Central memory CD8-positive, alpha-beta T cell (primary cell): ENCODE data around the gene PAFAH2.
"Not testable (repeated sequence)": the region's sequence is repeated elsewhere in the genome, so short reads cannot be mapped to it uniquely, and the experiment has no call there.

Experiments used
- ATAC-seq: fragments of 150-1000 bp; cut with Tn5 transposase; replicated peaks from 2 replicates; pipeline ENCODE4 v1.10.0; 2022; ENCODE audit warnings: mild to moderate bottlenecking, moderate FRiP score, moderate number of reproducible peaks; ENCODE audit not compliant: poor library complexity, severe bottlenecking; ENCODE audit errors: extremely low read depth
- DNase-seq, 2 donors: peaks; one replicate each; pipeline ENCODE4 v3.0.0; 2021; ENCODE audit warnings: low spot score in 2 of 2
- H3K27ac Mint-ChIP-seq: one replicate; pipeline ENCODE4 v1.8.0; 2022; ENCODE audit warnings: low read depth, mild to moderate bottlenecking, moderate library complexity, mixed read lengths
- H3K27me3 Mint-ChIP-seq: one replicate; pipeline ENCODE4 v1.8.0; 2022; ENCODE audit warnings: mixed read lengths
- H3K36me3 Mint-ChIP-seq: one replicate; pipeline ENCODE4 v1.8.0; 2022; ENCODE audit warnings: mild to moderate bottlenecking, moderate library complexity, mixed read lengths; ENCODE audit not compliant: insufficient read depth
- H3K4me1 Mint-ChIP-seq: one replicate; pipeline ENCODE4 v1.8.0; 2022; ENCODE audit warnings: mixed read lengths
- H3K4me3 Mint-ChIP-seq: one replicate; pipeline ENCODE4 v1.8.0; 2022; ENCODE audit warnings: mild to moderate bottlenecking, moderate library complexity, mixed read lengths
- H3K9me3 Mint-ChIP-seq: one replicate; pipeline ENCODE4 v1.8.0; 2022; ENCODE audit warnings: mixed read lengths

Gene PAFAH2

GRCh38 chr1:25948641-25949040, 49.2 kb downstream of the PAFAH2 start:
- Mint-ChIP-seq H3K27ac (no peak overlapping the region), H3K9me3 (peaks cover 9% of the 10 kb centered on the region), H3K27me3 (no peaks in the 10 kb centered on the region), H3K4me1 (no peaks in the 10 kb centered on the region), H3K4me3 (no peak overlapping the region), H3K36me3 (peaks cover 2% of the 10 kb centered on the region)
- no peak for ATAC-seq
- no peak for DNase-seq

DNA sequence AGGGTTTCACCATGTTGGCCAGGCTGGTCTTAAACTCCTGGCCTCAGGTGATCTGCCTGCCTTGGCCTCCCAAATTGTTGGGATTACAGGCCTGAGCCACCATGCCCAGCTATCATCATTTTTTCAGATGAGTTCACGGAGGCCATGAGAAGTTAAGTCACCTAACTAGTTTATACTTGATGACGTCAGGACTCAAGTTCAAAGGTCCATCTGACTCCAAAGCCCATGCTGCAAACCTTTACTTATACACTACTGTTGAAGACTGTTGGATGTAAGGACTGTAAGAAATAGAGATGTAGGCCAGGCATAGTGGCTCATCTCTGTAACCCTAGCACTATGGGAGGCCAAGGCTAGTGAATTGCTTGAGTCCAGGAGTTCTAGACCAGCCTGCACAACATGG, 50.8 kb downstream of the PAFAH2 start:
- Mint-ChIP-seq H3K9me3 (peaks cover 20% of the 10 kb centered on the region), H3K27me3 (no peaks in the 10 kb centered on the region), H3K36me3 (peaks cover 2% of the 10 kb centered on the region), H3K4me1 (no peaks in the 10 kb centered on the region), H3K27ac (no peak overlapping the region), H3K4me3 (no peak overlapping the region)
- ATAC-seq (no peak), DNase-seq (no peak)

DNA sequence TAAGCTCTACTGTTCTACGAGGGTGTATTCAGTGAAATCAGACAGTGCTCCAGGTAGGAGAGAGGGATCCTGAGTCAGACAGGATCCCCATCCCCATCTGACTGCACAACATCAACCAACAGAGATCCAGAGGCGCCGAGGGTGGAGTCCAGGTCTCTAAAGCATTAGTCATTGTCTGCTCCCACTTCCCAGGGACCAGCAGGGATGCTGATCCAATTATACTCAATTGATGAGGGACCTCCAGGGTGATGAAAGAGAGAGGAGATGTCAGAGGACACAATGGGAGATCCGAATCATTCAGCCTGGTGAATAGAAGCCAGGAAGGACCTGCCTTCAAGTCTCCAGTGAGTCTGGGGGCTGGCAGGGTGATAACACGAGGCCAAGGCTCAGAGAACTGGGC, 52.1 kb downstream of the PAFAH2 start:
- Mint-ChIP-seq H3K9me3 (peaks cover 20% of the 10 kb centered on the region), H3K4me3 (no peak overlapping the region), H3K4me1 (no peaks in the 10 kb centered on the region), H3K36me3 (peaks cover 2% of the 10 kb centered on the region), H3K27me3 (no peaks in the 10 kb centered on the region), H3K27ac (no peak overlapping the region)
- no peak for ATAC-seq
- DNase-seq = no peak

GRCh38 chr1:25944986-25945385, 52.9 kb downstream of the PAFAH2 start:
- Mint-ChIP-seq H3K27me3 (no peaks in the 10 kb centered on the region), H3K27ac (no peak overlapping the region), H3K4me3 (no peak overlapping the region), H3K9me3 (peaks cover 20% of the 10 kb centered on the region), H3K4me1 (no peaks in the 10 kb centered on the region), H3K36me3 (peaks cover 2% of the 10 kb centered on the region)
- ATAC-seq (no peak), DNase-seq (no peak)

GRCh38 chr1:25943511-25943910, 54.4 kb downstream of the PAFAH2 start:
- H3K4me3 Mint-ChIP-seq, H3K27me3 Mint-ChIP-seq, ATAC-seq, H3K36me3 Mint-ChIP-seq, DNase-seq, H3K4me1 Mint-ChIP-seq, H3K27ac Mint-ChIP-seq: not testable (repeated sequence)
- H3K9me3 Mint-ChIP-seq = peaks cover 20% of the 10 kb centered on the region

DNA sequence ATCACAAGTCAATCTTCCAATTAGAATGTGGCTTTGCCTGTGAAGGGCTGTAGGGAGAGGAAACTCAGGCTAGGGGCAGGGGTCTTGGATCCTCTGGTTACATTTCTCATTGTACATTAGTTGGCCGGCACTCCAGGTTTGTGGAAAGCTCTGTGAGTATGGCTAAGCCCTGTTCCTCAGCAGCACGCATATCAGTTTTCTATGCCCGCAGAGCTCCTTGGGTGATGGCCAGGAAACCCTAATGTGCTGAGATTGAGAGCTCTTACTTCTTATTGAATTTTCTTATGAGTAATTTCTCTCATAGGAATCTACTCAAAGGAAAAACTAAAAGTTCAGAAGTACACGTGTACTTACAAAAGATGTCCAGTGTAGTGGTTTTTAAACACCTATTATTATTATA, 60.9 kb downstream of the PAFAH2 start:
- DNase-seq (no peak), ATAC-seq (no peak)
- H3K36me3 Mint-ChIP-seq = no peaks in the 10 kb centered on the region
- no peaks in the 10 kb centered on the region for H3K9me3 Mint-ChIP-seq
- H3K4me1 Mint-ChIP-seq = no peaks in the 10 kb centered on the region
- H3K4me3 Mint-ChIP-seq = no peak overlapping the region
- no peak overlapping the region for H3K27ac Mint-ChIP-seq
- no peaks in the 10 kb centered on the region for H3K27me3 Mint-ChIP-seq

DNA sequence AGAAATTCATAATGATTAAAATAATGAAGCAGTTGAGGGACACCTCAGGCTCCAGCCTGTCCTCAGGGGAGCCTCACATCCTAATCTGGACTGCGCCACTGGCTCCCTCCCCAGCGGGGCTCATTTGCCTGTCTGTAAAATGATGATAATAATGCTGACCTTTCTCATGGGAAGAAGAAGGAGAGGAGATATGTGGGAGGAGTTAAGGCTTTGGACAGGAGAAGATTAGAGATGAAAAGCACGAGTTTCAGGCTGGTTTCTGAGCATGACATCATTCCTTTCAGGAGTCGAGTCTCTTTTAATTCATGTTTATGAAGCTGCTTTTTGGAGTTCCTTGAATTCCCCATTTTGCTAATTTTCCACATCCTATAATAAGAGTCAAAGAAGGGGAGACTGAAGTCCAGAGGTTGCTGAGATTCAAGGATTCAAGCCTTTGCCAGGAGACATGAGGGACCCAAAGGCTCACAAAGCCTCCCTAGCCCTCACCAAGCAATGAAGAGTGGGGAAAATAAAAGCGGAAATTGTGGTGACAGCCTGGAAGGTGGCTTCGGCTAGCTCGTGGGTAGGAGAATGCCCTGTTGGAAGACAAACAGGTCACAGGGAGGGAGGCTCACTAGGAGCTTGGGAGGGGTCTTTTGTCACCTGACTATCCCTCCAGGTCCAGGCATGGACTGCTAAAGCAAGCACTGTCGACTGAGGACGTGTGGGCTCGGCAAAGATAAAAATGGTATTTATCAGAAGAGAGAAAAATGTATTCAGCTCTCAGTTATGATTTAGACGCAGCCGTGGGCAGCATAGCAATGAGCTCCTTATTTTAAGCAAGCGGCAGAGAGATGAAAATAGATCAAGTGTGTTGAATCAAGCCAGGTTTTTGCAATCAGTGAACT, 64.1 kb downstream of the PAFAH2 start:
- Mint-ChIP-seq H3K4me3 (no peak overlapping the region), H3K9me3 (no peaks in the 10 kb centered on the region), H3K4me1 (no peaks in the 10 kb centered on the region), H3K36me3 (no peaks in the 10 kb centered on the region), H3K27me3 (no peaks in the 10 kb centered on the region), H3K27ac (no peak overlapping the region)
- ATAC-seq (no peak), DNase-seq (no peak)

GRCh38 chr1:25932811-25933400, 65.0 kb downstream of the PAFAH2 start:
- H3K27ac Mint-ChIP-seq, H3K27me3 Mint-ChIP-seq, H3K4me3 Mint-ChIP-seq, H3K4me1 Mint-ChIP-seq, H3K36me3 Mint-ChIP-seq, DNase-seq, H3K9me3 Mint-ChIP-seq, ATAC-seq: not testable (repeated sequence)

DNA sequence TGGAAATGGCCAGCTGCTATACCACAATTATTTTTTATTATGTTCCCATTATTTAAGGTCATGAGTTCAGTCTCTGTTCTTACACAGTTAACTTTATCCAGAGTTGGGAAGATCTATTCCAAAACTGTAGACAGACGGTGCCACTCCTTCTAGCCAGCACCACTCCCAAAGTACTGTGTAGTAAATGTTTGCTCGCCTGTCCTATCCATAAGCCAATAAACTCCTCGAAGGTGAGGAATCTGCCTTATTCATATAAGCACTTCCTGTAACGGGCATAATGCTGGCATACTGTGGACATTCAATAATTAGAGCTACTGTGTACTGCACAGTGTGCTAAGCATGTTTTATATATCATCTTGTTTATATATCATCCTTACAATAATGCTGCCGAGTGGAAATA, 65.5 kb downstream of the PAFAH2 start:
- H3K27ac Mint-ChIP-seq = no peak overlapping the region
- no peaks in the 10 kb centered on the region for H3K4me1 Mint-ChIP-seq
- ATAC-seq (no peak), DNase-seq (no peak)
- no peaks in the 10 kb centered on the region for H3K36me3 Mint-ChIP-seq
- H3K4me3 Mint-ChIP-seq = no peak overlapping the region
- H3K9me3 Mint-ChIP-seq = no peaks in the 10 kb centered on the region
- H3K27me3 Mint-ChIP-seq = no peaks in the 10 kb centered on the region

GRCh38 chr1:25929016-25929415, 68.8 kb downstream of the PAFAH2 start:
- Mint-ChIP-seq H3K4me3 (no peak overlapping the region), H3K27ac (no peak overlapping the region), H3K4me1 (no peaks in the 10 kb centered on the region), H3K27me3 (no peaks in the 10 kb centered on the region), H3K36me3 (no peaks in the 10 kb centered on the region), H3K9me3 (no peaks in the 10 kb centered on the region)
- no peak for ATAC-seq
- no peak for DNase-seq

- no peaks in the 10 kb centered on the region for H3K27me3 Mint-ChIP-seq
- peaks cover 3% of the 10 kb centered on the region for H3K36me3 Mint-ChIP-seq
- no peaks in the 10 kb centered on the region for H3K9me3 Mint-ChIP-seq
- DNase-seq = no peak
- H3K27ac Mint-ChIP-seq = no peak overlapping the region
- H3K4me3 Mint-ChIP-seq = no peak overlapping the region
- peaks cover under 1% of the 10 kb centered on the region for H3K4me1 Mint-ChIP-seq
- ATAC-seq = no peak
These were observed 70.2 kb downstream of the PAFAH2 start for GRCh38 chr1:25927521-25928265.

GRCh38 chr1:25926731-25927496, 70.9 kb downstream of the PAFAH2 start:
- H3K4me1 Mint-ChIP-seq = peaks cover 8% of the 10 kb centered on the region
- DNase-seq (no peak), ATAC-seq (no peak)
- H3K36me3 Mint-ChIP-seq = peaks cover 3% of the 10 kb centered on the region
- no peak overlapping the region for H3K4me3 Mint-ChIP-seq
- H3K27me3 Mint-ChIP-seq = no peaks in the 10 kb centered on the region
- H3K9me3 Mint-ChIP-seq = no peaks in the 10 kb centered on the region
- no peak overlapping the region for H3K27ac Mint-ChIP-seq
